Smooth muscle cell of the brain vasculature (primary cell): ENCODE results near the gene HYAL1.

Experiments used
- DNase-seq: peaks from one replicate; pipeline ENCODE4 v3.0.0-alpha.2; 2012; ENCODE audit warnings: low read depth, low spot score

The HYAL1 gene

GRCh38 chr3:50303013-50303815 lies at the start of gene HYAL1:
HYAL1 (minus strand) TSS chr3:50303574; CDS start chr3:50302956, 618 bp downstream.
- DNase-seq, result no peak

- no peak for DNase-seq
Observed at GRCh38 chr3:50352781-50353180, 49.4 kb upstream of the HYAL1 start.

GRCh38 chr3:50351323-50351697 lies 47.9 kb upstream of the HYAL1 start:
- DNase-seq, result no peak

- peak; percentile 82 for DNase-seq
Observed at GRCh38 chr3:50350527-50351322, 47.4 kb upstream of the HYAL1 start, which contains the start of the genes CYB561D2 and NPRL2. CYB561D2 (plus strand) TSS chr3:50350862; CDS start chr3:50351434, 572 bp downstream. NPRL2 (minus strand) TSS chr3:50350775; CDS start chr3:50350652, 123 bp downstream.

GRCh38 chr3:50350213-50350526 lies 46.8 kb upstream of the HYAL1 start:
- no peak for DNase-seq

- DNase-seq, result no peak
Observed at GRCh38 chr3:50347187-50347813, 43.9 kb upstream of the HYAL1 start.

- no peak for DNase-seq
Observed at GRCh38 chr3:50345586-50346234, 42.3 kb upstream of the HYAL1 start, which contains the start of gene ZMYND10. ZMYND10 (minus strand) TSS chr3:50345732; CDS start chr3:50345579, 153 bp downstream.

- DNase-seq, result no peak
Observed at GRCh38 chr3:50345008-50345407, 41.6 kb upstream of the HYAL1 start.

GRCh38 chr3:50342813-50343633 lies 39.6 kb upstream of the HYAL1 start:
- no peak for DNase-seq

GRCh38 chr3:50341996-50342650 lies 38.7 kb upstream of the HYAL1 start:
- no peak for DNase-seq

GRCh38 chr3:50341537-50341936 lies 38.2 kb upstream of the HYAL1 start:
- no peak for DNase-seq

- DNase-seq, result no peak
Observed at GRCh38 chr3:50340448-50341329, 37.3 kb upstream of the HYAL1 start, which contains the start of gene RASSF1. RASSF1 (minus strand) TSS chr3:50340836; CDS start chr3:50340805, 31 bp downstream.

GRCh38 chr3:50340147-50340447 lies 36.7 kb upstream of the HYAL1 start:
- DNase-seq, result no peak

GRCh38 chr3:50339485-50340146 lies 36.2 kb upstream of the HYAL1 start:
- DNase-seq, result no peak

GRCh38 chr3:50338965-50339364 lies 35.6 kb upstream of the HYAL1 start:
- no peak for DNase-seq

- peak; percentile 98 for DNase-seq
Observed at GRCh38 chr3:50337175-50337861, 33.9 kb upstream of the HYAL1 start.

GRCh38 chr3:50336452-50337174 lies 33.2 kb upstream of the HYAL1 start:
- no peak for DNase-seq
